HEK293T (cell line): ENCODE measurements around the gene ERC2.

Experiments used
- CTCF ChIA-PET: fragments of 350-600 bp; formaldehyde crosslinking; extraction: SDS; loops from one replicate; lab custom pipeline; 2021; ENCODE audit warnings: antibody characterized with exemption, inconsistent platforms; lab: Yijun Ruan, JAX
- POLR2A ChIA-PET: fragments of 350-600 bp; formaldehyde crosslinking; extraction: SDS; loops from one replicate; lab custom pipeline; 2020; ENCODE audit warnings: antibody characterized with exemption, inconsistent platforms; lab: Yijun Ruan, JAX
- DNase-seq: peaks from one replicate; pipeline ENCODE4 v3.0.0; 2012; ENCODE audit warnings: mixed read lengths; ENCODE audit errors: extremely low spot score
- ARNT ChIP-seq: fragments of 450-650 bp; IDR thresholded peaks from 2 replicates; pipeline ENCODE4 v1.6.1; 2017; ENCODE audit warnings: mild to moderate bottlenecking
- BHLHE40 ChIP-seq: fragments of 450-650 bp; IDR thresholded peaks from 2 replicates; pipeline ENCODE4 v1.6.1; 2016; ENCODE audit warnings: mild to moderate bottlenecking, moderate library complexity, borderline replicate concordance
- CTBP1 ChIP-seq: fragments of 450-650 bp; IDR thresholded peaks from 2 replicates; pipeline ENCODE4 v1.6.1; 2016; ENCODE audit warnings: borderline replicate concordance
- ELF4 ChIP-seq: fragments of 450-650 bp; IDR thresholded peaks from 2 replicates; pipeline ENCODE4 v1.6.1; 2017; ENCODE audit warnings: antibody characterized with exemption
- FOXA1 ChIP-seq: fragments of 450-650 bp; IDR thresholded peaks from 2 replicates; pipeline ENCODE4 v1.6.1; 2016; ENCODE audit warnings: mild to moderate bottlenecking
- FOXK2 ChIP-seq: fragments of 450-650 bp; IDR thresholded peaks from 2 replicates; pipeline ENCODE4 v1.6.1; 2016; ENCODE audit warnings: mild to moderate bottlenecking
- FOXM1 ChIP-seq: fragments of 450-650 bp; IDR thresholded peaks from 2 replicates; pipeline ENCODE4 v1.6.1; 2017; ENCODE audit warnings: mild to moderate bottlenecking, borderline replicate concordance
- HDGF ChIP-seq: fragments of 450-650 bp; IDR thresholded peaks from 2 replicates; pipeline ENCODE4 v1.6.1; 2017; ENCODE audit warnings: antibody characterized with exemption, borderline replicate concordance
- L3MBTL2 ChIP-seq: fragments of 450-650 bp; conservative IDR thresholded peaks from 2 replicates; pipeline ENCODE4 v1.6.1; 2016; ENCODE audit warnings: mild to moderate bottlenecking
- LEF1 ChIP-seq: fragments of 450-650 bp; IDR thresholded peaks from 2 replicates; pipeline ENCODE4 v1.6.1; 2017; ENCODE audit warnings: mild to moderate bottlenecking, borderline replicate concordance
- NFRKB ChIP-seq: fragments of 450-650 bp; IDR thresholded peaks from 2 replicates; pipeline ENCODE4 v1.6.1; 2016; ENCODE audit warnings: mild to moderate bottlenecking, moderate library complexity
- PKNOX1 ChIP-seq: fragments of 450-650 bp; IDR thresholded peaks from 2 replicates; pipeline ENCODE4 v1.6.1; 2016
- SP1 ChIP-seq: fragments of 450-650 bp; IDR thresholded peaks from 2 replicates; pipeline ENCODE4 v1.6.1; 2017
- SUZ12 ChIP-seq: fragments of 450-650 bp; IDR thresholded peaks from 2 replicates; pipeline ENCODE4 v1.6.1; 2016; ENCODE audit warnings: mild to moderate bottlenecking
- TARDBP ChIP-seq: fragments of 450-650 bp; IDR thresholded peaks from 2 replicates; pipeline ENCODE4 v1.6.1; 2016
- ZNF384 ChIP-seq: fragments of 450-650 bp; IDR thresholded peaks from 2 replicates; pipeline ENCODE4 v1.6.1; 2016

Gene ERC2

GRCh38 chr3:55643283-55643682, 825.0 kb downstream of the ERC2 start:
- DNase-seq, result no peak
- TF ChIP-seq BHLHE40 (no peak), FOXA1 (no peak), ELF4 (no peak), ZNF384 (no peak), SUZ12 (no peak), L3MBTL2 (no peak), NFRKB (no peak), SP1 (no peak), HDGF (no peak), TARDBP (no peak), CTBP1 (no peak), FOXM1 (no peak), LEF1 (no peak), PKNOX1 (no peak), FOXK2 (no peak)
- POLR2A ChIA-PET, result no interaction called here
- CTCF ChIA-PET, result no interaction called here

- POLR2A ChIA-PET, result no interaction called here
- CTCF ChIA-PET, result interaction anchor here (0.6 kb wide), 1 partner anchor 50 kb away, joined by 3 read pairs; no protein-coding TSS in a partner anchor
- TF ChIP-seq FOXK2, result no peak
- no peak for TF ChIP-seq LEF1
- no peak for TF ChIP-seq ARNT
- TF ChIP-seq FOXA1, result no peak
- no peak for DNase-seq
Observed at GRCh38 chr3:55641964-55642363, 826.3 kb downstream of the ERC2 start.

DNA sequence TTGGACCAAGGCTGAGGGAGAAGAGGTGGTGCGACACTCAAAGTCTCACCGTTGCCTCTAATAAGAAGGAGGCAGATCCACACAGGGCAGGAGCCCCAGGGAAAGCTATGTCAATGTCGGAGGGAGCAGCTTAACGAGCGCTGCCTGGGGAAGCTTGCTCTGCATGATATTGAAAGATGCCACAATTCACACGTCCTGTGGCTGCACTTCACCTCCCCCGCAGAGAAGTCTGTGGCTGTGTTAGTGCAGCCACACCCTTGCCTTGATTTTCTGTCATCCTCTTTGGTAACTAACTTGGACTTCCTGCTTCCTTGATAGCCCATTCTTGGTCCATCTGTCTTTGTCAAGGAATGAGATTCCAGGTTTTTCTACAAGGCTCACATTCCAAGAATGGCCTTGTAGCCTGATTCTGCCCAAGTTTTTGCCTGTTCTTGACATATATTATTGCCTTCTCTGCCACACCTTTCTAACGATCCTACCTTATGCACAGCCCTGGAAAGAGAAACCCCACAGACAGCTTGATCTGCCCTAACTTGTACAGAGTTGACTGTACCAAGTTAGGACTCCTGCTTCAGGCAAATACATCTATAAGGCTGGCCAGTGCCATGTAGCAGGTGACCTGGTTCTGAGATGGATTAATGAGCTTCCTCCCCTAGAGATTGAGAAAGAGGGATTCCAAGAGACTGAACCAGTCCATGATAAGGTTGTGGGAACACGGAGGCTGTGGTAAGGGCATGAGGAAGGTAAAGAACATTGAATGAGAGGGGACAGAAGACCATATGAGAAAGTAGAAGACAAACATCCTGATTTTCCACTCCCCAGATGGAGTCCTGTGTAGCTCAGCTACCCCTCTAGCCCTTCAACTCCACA, 828.1 kb downstream of the ERC2 start:
- ChIA-PET CTCF (no interaction called here), POLR2A (no interaction called here)
- no peak for DNase-seq
- TF ChIP-seq FOXA1 (no peak), SP1 (no peak), TARDBP (no peak), NFRKB (no peak), L3MBTL2 (no peak), FOXM1 (no peak), SUZ12 (no peak), HDGF (no peak), ARNT (no peak), PKNOX1 (no peak), BHLHE40 (no peak), ZNF384 (no peak), FOXK2 (no peak), CTBP1 (no peak), LEF1 (no peak), ELF4 (no peak)

GRCh38 chr3:55639143-55639542, 829.1 kb downstream of the ERC2 start:
- CTCF ChIA-PET, result no interaction called here

DNA sequence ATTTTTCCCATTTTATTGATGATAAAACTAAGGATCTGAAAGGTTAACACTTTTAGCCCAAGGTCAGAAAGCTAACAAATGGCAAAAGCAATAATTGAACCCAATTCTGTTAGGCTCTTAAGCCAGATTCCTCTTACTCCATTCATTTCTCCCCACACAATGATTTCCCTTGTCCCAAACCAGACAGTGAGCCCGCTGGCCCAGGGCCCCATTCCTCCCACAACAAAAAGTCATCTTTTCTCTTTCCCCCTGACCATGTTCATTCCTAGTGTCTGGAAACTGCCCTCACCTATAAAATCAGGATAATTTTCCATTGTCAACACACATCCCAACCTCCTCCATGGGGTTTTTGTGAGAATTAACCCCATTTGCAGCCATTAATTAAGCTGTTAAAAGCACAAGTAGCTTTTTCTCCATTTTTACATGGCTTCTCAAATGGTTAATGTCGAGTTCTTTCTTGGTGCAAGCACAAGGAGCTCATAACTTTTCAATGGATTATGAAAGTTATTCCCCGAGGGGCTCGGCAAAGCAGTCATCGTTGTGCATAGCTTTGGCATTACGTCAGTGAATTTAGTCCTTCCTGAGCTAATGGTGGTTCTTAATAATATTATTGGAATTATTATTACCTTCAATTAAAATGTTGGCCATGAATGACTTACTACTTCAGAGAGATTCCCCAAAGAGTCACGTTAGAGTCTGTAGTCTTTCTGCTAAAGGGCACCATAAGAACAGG, 830.2 kb downstream of the ERC2 start:
- no peak for TF ChIP-seq FOXA1
- DNase-seq, result no peak
- CTCF ChIA-PET, result no interaction called here
- POLR2A ChIA-PET, result no interaction called here

More at GRCh38 chr3:55639143-55639542, 829.1 kb downstream of the ERC2 start:
- POLR2A ChIA-PET, result no interaction called here
- DNase-seq, result no peak
- no peak for TF ChIP-seq CTBP1
- no peak for TF ChIP-seq SUZ12
- no peak for TF ChIP-seq NFRKB
- TF ChIP-seq TARDBP, result no peak

- POLR2A ChIA-PET, result no interaction called here
- TF ChIP-seq TARDBP (no peak), BHLHE40 (no peak), SUZ12 (no peak), SP1 (no peak)
- no peak for DNase-seq
- CTCF ChIA-PET, result no interaction called here
Observed at GRCh38 chr3:55636300-55637195, 831.7 kb downstream of the ERC2 start.

DNA sequence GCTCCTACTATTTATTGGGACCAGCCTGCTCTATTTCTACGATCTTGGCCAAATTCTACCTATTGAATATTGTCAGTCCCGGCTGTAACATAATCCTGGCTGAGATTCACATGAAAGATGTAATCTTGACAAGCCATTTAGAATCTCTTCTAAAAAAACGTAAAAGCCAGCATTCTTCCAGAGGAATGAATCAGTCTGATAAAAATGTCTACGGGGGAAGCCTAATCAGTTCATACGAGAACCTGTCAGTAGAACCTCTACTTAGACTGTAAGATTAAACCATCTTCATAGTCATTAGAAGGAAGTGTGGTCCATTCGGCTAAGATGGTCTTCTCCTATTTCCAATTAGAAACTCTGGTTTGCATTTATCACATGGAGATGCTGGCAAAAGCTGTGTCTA, 833.9 kb downstream of the ERC2 start:
- ChIA-PET POLR2A (no interaction called here), CTCF (no interaction called here)
- no peak for TF ChIP-seq FOXA1
- no peak for TF ChIP-seq LEF1
- no peak for TF ChIP-seq HDGF
- no peak for TF ChIP-seq ZNF384
- TF ChIP-seq CTBP1, result no peak
- TF ChIP-seq FOXK2, result no peak
- TF ChIP-seq SP1, result no peak
- no peak for TF ChIP-seq BHLHE40
- no peak for TF ChIP-seq FOXM1
- TF ChIP-seq TARDBP, result no peak
- no peak for TF ChIP-seq NFRKB
- TF ChIP-seq PKNOX1, result no peak
- TF ChIP-seq L3MBTL2, result no peak
- no peak for TF ChIP-seq ARNT
- no peak for DNase-seq
